NCI-H2029 (cell line): Measurements from ENCODE around the gene NLRC5.
"Not testable (repeated sequence)": the region's sequence is repeated elsewhere in the genome, so short reads cannot be mapped to it uniquely, and the experiment has no call there.

Experiments
- DNase-seq: peaks from one replicate; lab custom pipeline; 2025; lab: John Stamatoyannopoulos, UW

Gene NLRC5

GRCh38 chr16:57003439-57004386 is 14.4 kb downstream of the NLRC5 start:
- DNase-seq, result no peak

GRCh38 chr16:57004387-57005250 is 15.3 kb downstream of the NLRC5 start:
- no peak for DNase-seq

- not testable (repeated sequence) for DNase-seq
Observed at GRCh38 chr16:57005597-57005996, 16.2 kb downstream of the NLRC5 start.

DNA sequence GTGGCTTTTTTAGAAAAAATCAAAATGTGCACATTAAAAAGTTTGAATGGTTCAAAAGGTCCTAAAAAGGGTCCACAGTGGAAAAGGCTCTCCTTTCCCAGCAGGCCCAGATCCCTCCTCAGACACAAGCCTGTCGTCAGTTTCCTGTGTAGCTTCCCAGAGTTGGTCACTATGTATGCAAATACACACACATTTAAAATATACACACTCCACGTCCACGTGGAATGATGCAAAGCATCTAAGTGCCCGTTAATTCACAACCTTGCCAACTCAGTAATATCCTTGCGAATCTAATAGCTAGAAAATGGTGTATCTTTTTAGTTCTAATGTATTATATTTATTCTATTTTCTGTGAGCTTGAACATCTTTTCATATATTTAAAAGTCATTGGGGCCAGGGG is 17.7 kb downstream of the NLRC5 start:
- DNase-seq, result no peak

- DNase-seq, result no peak
Observed at GRCh38 chr16:57007530-57007929, 18.2 kb downstream of the NLRC5 start.

- no peak for DNase-seq
Observed at GRCh38 chr16:57008440-57008839, 19.1 kb downstream of the NLRC5 start.

DNA sequence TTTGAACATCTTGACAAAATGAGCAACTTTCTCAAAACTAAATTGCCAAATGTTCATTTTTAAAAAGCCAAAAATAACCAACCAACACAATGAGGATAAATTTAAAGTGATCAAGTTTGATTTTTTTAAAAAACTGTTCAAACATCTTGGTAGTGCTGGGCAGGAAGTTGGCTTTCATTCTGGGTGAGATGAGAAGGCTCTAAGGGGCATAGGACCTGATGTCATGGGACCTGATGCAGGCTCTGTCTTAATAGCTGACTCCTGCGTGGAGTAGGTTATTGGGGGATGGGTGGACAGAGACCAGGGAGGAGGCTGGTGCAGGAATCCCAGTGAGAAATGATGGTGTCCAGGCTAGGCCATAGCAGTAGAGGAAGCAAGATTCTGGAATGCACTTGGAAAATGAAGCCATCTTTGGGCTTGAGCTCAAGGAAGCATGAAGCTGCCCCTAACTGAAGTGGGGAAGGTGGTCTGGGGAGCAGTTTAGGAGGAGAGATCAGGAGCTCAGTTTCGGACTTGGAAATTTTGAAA is 20.4 kb downstream of the NLRC5 start:
- DNase-seq, result no peak

DNA sequence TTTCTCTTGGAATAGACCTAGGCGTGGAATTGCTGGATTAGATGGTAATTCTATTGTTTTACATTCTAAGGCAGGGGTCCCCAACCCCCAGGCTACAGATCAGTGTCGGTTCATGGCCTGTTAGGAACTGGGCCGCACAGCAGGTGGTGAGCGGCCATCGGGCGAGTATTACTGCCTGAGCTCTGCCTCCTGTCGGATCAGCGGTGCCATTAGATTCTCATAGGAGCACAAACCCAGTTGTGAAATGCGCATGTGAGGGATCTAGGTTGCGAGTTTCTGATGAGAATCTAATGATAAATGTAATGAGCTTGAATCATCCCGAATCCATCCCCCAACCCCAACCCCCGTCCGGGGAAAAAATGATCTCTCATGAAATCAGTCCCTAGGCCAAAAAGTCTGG is 23.0 kb downstream of the NLRC5 start:
- DNase-seq, result no peak

GRCh38 chr16:57013229-57013628 is 23.9 kb downstream of the NLRC5 start:
- no peak for DNase-seq

DNA sequence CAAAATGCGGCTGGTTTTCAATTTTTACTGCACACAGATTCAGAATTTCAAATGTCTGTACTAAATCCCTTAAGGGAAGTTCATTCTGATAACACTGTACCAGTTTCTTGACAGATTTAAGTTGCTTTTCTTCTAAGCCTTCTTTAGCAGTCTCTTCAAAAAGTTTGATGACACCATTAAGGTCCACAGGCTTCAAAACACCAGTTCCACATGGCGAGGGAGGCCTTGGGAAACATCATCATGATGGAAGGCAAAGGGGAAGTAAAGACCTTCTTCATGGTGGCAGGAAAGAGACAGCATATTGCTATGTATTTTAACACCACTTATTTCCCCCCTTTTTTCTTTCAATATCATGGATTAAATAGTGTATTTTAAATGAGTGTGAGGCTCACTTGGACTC is 24.5 kb downstream of the NLRC5 start:
- DNase-seq, result no peak

DNA sequence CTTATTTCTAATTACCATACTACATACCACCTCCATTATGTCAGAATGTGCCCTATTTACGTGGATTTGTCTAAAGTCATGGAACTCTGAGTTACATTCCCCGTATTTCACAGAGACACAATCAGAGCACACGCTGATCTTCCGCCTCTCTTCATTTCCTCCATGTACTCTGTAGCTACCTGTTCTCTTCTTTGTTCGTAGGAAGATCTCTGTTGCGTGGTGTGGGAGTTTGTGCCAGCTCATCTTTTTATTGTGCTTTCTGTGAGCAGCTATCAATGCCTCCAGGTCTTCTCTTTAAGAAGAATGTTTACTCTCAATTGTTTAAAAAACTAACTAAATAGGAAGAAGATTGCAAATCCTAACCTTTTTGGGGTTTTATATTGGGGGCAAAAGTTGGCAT is 26.9 kb downstream of the NLRC5 start:
- DNase-seq, result no peak

DNA sequence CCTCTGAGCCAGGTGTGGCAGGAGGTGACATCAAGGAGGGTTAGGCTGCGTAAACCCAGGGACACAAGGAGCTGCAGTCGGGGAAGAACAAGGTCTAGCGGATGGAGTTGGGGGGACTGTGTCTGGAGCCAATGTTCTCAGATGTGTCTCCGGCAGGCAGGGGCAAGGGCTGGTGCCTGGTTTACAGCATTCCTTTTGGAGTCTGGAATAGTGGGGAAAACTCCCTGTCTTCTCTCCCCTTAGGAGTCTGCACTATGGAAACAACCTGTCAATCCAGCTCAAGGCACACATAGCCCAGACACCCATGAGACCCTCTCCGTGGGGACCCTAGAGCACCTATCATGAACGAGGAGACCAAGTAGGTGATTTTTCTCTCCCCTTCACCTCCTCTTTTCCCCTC is 27.5 kb downstream of the NLRC5 start:
- DNase-seq, result no peak

GRCh38 chr16:57017251-57017650 is 27.9 kb downstream of the NLRC5 start:
- no peak for DNase-seq

GRCh38 chr16:57019746-57020145 is 30.4 kb downstream of the NLRC5 start:
- no peak for DNase-seq

- no peak for DNase-seq
Observed at GRCh38 chr16:57020651-57021050, 31.3 kb downstream of the NLRC5 start.

DNA sequence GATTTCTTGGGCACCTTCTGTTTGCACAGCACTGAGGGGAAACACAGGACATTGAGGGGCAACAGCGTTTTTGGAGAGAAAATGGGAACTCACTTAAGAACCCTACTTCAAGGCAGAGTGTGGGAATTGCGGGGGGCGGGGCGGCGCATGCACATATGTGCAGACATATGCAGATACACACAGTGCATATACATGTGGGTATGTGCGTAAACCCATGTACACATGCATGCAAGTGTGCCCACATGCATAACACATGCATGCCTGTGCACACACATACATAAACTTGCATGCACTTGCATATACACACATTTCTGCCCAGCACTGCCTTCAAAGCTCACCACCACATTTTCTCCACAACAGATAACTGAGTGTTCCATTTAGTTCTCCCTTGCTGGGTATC is 32.4 kb downstream of the NLRC5 start:
- DNase-seq, result no peak

GRCh38 chr16:57022445-57022844 is 33.1 kb downstream of the NLRC5 start:
- no peak for DNase-seq

- DNase-seq, result no peak
Observed at GRCh38 chr16:57023541-57024249, 34.3 kb downstream of the NLRC5 start.

DNA sequence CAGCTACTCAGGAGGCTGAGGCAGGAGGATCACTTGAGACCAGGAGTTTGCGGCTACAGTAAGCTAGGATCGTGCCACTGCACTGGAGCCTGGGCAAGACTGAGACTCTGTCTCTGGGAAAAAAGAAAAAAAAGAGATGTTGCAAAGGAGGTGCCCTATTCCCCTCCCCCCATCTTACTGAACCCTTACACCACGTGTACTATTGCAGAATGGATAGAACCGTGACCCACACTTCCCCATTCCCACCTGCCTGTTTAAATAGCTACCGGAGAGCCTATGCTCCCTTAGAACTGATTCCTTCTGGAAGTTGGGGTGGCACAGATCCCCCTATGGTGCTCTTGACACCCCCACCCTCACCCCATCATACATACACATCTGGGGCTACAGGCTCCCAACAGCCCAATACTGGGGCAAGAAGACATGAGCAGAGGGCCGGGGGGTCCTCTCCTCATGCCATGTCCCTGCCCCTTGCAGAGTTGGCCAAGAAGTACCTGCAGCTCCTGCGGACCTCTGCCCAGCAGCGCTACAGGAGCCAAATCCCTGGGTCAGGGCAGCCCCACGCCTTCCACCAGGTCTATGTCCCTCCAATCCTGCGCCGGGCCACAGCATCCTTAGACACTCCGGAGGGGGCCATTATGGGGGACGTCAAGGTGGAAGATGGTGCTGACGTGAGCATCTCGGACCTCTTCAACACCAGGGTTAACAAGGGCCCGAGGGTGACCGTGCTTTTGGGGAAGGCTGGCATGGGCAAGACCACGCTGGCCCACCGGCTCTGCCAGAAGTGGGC is 35.7 kb downstream of the NLRC5 start:
- DNase-seq, result no peak

GRCh38 chr16:57025941-57026777 is 36.8 kb downstream of the NLRC5 start:
- no peak for DNase-seq

DNA sequence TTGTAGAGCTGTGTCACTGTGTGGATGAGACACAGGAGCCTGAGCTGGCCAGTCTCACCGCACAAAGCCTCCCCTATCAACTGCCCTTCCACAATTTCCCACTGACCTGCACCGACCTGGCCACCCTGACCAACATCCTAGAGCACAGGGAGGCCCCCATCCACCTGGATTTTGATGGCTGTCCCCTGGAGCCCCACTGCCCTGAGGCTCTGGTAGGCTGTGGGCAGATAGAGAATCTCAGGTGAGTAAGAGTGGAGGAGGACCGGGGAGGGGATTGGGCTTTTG is 37.4 kb downstream of the NLRC5 start:
- no peak for DNase-seq
